Esophagus squamous epithelium (tissue), 5 donors: ENCODE results near the gene IPO11. TPM values are rescaled to one million over a fixed set of nuclear protein-coding genes. Genes with fewer than 3 reads are reported as not detected.
"Not testable (repeated sequence)": the region's sequence is repeated elsewhere in the genome, so short reads cannot be mapped to it uniquely, and the experiment has no call there.

Experiments used
- DNase-seq: peaks from one replicate; lab custom pipeline; 2025; lab: John Stamatoyannopoulos, UW
- H3K27ac ChIP-seq, 4 donors: fragments of 200-600 bp; sonication (generic); one replicate each; pipeline ENCODE4 v1.5.1; 2016 to 2019; ENCODE audit warnings: mild to moderate bottlenecking in 1 of 4
- H3K27me3 ChIP-seq, 4 donors: fragments of 200-600 bp; sonication (generic); 1 replicate in 3 of 4; 2 replicates in 1 of 4; pipeline versions ENCODE4 v1.5.1 to v1.6.0; 2017 to 2021; ENCODE audit warnings: antibody characterized with exemption in 1 of 4
- H3K36me3 ChIP-seq, 3 donors: fragments of 200-600 bp; sonication (generic); one replicate each; pipeline ENCODE4 v1.5.1; 2016 to 2019
- H3K4me1 ChIP-seq, 3 donors: fragments of 200-600 bp; sonication (generic); one replicate each; pipeline ENCODE4 v1.5.1; 2017 to 2019
- H3K4me3 ChIP-seq, 4 donors: fragments of 200-600 bp; sonication (generic); 1 replicate in 3 of 4; 2 replicates in 1 of 4; pipeline ENCODE4 v1.5.1; 2016 to 2019; ENCODE audit warnings: mild to moderate bottlenecking in 2 of 4, moderate library complexity in 1 of 4
- H3K9me3 ChIP-seq, 3 donors: fragments of 200-600 bp; sonication (generic); one replicate each; pipeline ENCODE4 v1.5.1; 2016 to 2019
- POLR2A ChIP-seq, 4 donors: fragments of 450-650 bp; IDR thresholded peaks; one replicate each; pipeline ENCODE4 v1.6.1; 2017; ENCODE audit warnings: antibody characterized with exemption in 4 of 4, mild to moderate bottlenecking in 4 of 4, moderate library complexity in 3 of 4
- WGBS, 2 donors: methylation state at CpG; one replicate each; pipeline ENCODE4 v1.1.5; 2018; 5-methylcytosine and 5-hydroxymethylcytosine counted together
- intact Hi-C: fragments of 100-400 bp; cut with DNase I; formaldehyde crosslinking; loops from one replicate; pipeline ENCODE4 v1.15.0; 2022
- total RNA-seq, 4 donors: library from RNA; depleted of rRNA; stranded (reverse); fragments of >200 nt; gene quantifications; one replicate each; pipeline ENCODE4 v1.1.0, GENCODE V29; 2016
- TF ChIP-seq, protein P1 (sequence below), 6 experiments: fragments of 450-650 bp in 4 of 6; fragments of 200-600 bp in 2 of 6; sonication (generic) in 2 of 6; IDR thresholded peaks; one replicate each; pipeline ENCODE4 v1.5.1; 2016 to 2019; ENCODE audit warnings: antibody characterized with exemption in 6 of 6, mild to moderate bottlenecking in 4 of 6, moderate library complexity in 4 of 6
- donor health status: DM: yes; HTN: yes; CAD: no.

IPO11 gene
- total RNA-seq, 4 donors from 2014 or later: 8.8 to 29.0 (median 20.3) TPM

DNA sequence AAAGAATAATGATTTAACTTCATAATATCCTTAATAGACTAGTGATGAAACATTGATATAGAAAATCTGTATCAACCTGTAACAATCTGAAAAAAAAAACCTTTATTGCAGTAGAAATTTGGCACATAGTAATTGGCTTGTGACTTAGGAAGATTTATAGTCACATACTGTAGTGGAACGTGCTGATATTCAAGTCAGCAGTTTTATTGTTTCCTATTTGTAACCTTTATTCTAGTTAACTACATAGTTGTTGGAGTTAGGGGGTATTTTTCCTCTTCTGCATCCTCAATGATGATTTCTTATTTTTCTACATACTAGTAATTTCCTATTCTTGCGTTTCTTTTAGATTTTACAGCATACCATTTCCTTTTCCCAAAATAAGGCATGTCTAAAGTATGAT, 151.5 kb downstream of the IPO11 start:
- Histone ChIP-seq H3K4me1 (no peaks in the 10 kb centered on the region), H3K27ac (no peak overlapping the region), H3K9me3 (peaks cover 0 to 9% (median 0%) of the 10 kb centered on the region in 3 donors), H3K36me3 (peaks cover 0 to 69% (median 4%) of the 10 kb centered on the region in 3 donors), H3K27me3 (no peaks in the 10 kb centered on the region), H3K4me3 (no peak overlapping the region)
- no peak for DNase-seq
- TF ChIP-seq, protein P1, sequence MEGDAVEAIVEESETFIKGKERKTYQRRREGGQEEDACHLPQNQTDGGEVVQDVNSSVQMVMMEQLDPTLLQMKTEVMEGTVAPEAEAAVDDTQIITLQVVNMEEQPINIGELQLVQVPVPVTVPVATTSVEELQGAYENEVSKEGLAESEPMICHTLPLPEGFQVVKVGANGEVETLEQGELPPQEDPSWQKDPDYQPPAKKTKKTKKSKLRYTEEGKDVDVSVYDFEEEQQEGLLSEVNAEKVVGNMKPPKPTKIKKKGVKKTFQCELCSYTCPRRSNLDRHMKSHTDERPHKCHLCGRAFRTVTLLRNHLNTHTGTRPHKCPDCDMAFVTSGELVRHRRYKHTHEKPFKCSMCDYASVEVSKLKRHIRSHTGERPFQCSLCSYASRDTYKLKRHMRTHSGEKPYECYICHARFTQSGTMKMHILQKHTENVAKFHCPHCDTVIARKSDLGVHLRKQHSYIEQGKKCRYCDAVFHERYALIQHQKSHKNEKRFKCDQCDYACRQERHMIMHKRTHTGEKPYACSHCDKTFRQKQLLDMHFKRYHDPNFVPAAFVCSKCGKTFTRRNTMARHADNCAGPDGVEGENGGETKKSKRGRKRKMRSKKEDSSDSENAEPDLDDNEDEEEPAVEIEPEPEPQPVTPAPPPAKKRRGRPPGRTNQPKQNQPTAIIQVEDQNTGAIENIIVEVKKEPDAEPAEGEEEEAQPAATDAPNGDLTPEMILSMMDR (IDR thresholded peaks at IDR 0.05): no peak
- TF ChIP-seq POLR2A (IDR thresholded peaks at IDR 0.05): no peak
- 57% methylated on average over 2 of the region's 2 CpGs for WGBS, 2 donors
- intact Hi-C loops: no loop called here

DNA sequence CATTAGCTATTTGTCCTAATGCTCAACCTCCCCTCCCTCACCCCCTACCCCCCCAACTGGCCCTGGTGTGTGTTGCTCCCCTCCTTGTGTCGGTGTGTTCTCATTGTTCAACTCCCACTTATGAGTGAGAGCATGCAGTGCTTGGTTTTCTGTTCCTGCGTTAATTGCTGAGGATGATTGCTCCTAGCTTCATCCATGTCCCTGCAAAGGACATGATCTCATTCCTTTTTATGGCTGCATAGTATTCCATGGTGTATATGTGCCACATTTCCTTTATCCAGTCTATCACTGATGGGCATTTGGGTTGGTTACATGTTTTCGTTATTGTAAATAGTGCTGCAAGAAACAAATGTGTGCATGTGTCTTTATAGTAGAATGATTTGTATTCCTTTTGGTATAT, 153.2 kb downstream of the IPO11 start:
- H3K4me3 ChIP-seq, H3K27me3 ChIP-seq, H3K4me1 ChIP-seq, DNase-seq, intact Hi-C loops, H3K9me3 ChIP-seq, H3K27ac ChIP-seq: not testable (repeated sequence)
- H3K36me3 ChIP-seq: peaks cover 0 to 53% (median 4%) of the 10 kb centered on the region in 3 donors
- 60 to 67% methylated on average over 3 of the region's 3 CpGs for WGBS, 2 donors

DNA sequence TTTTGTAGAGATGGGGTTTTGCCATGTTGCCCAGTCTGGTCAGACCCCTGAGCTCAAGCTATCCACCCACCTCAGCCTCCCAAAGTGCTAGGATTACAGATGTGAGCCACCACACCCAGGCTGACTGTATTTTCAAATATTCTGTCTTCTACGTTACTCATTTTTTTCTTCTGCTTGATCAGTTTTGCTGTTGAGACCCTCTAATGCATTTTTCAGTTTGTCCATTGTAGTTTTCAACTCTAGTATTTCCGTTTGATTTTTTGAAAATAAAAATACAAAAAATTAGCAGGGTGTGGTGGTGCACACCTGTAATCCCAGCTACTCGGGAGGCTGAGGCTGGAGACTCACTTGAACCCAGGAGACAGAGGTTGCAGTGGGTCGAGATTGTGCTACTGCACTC, 155.6 kb downstream of the IPO11 start:
- H3K4me3 ChIP-seq: no peak overlapping the region
- peaks cover 0 to 9% (median 0%) of the 10 kb centered on the region in 3 donors for H3K9me3 ChIP-seq
- peaks cover 0 to 36% (median 4%) of the 10 kb centered on the region in 3 donors for H3K36me3 ChIP-seq
- no peak for DNase-seq
- H3K27me3 ChIP-seq: no peaks in the 10 kb centered on the region
- no peaks in the 10 kb centered on the region for H3K4me1 ChIP-seq
- TF ChIP-seq, protein P1 (IDR thresholded peaks at IDR 0.05): no peak
- TF ChIP-seq POLR2A (IDR thresholded peaks at IDR 0.05): no peak
- WGBS, 2 donors: 92 to 96% methylated on average over 3 to 4 of the region's 4 CpGs
- intact Hi-C loops: no loop called here
- no peak overlapping the region for H3K27ac ChIP-seq

DNA sequence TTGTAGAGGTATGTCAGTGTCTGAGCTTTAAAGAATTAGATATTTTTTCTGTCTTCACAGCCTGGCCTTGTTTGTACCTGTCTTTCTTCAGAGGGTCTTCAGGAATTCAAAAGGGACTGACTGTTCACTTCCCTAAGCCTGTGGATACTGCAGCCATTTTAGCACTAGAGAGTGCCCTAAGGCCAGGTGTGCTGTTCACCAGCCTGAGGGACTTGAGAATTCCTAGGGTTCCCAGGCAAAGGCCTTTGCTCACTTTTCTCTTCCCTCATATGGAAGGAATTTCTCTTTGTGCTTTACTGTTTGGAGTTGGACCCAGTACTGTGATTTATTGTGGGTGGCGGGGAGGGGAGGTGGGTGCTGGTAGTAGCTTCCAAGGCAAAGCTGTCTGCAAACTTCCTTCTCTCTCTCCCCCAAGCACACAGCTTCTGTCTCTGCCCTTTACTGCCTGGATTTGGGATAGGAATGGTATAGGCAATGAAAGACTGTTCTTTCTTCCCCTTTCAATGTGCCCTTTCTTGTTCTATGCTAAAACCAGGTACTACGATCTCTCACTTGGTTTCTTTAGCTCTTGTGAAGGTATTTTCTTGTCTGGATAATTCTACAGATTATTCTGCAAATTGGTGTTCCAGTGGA, 156.4 kb downstream of the IPO11 start:
- Histone ChIP-seq H3K9me3 (peaks cover 0 to 9% (median 0%) of the 10 kb centered on the region in 3 donors), H3K27ac (no peak overlapping the region), H3K27me3 (no peaks in the 10 kb centered on the region), H3K36me3 (peaks cover 0 to 36% (median 4%) of the 10 kb centered on the region in 3 donors), H3K4me1 (no peaks in the 10 kb centered on the region), H3K4me3 (no peak overlapping the region)
- no peak for DNase-seq
- WGBS, 2 donors: 85 to 93% methylated on average over 2 of the region's 2 CpGs
- TF ChIP-seq, protein P1 (IDR thresholded peaks at IDR 0.05): no peak
- no peak for TF ChIP-seq POLR2A (IDR thresholded peaks at IDR 0.05)
- intact Hi-C loops: no loop called here

DNA sequence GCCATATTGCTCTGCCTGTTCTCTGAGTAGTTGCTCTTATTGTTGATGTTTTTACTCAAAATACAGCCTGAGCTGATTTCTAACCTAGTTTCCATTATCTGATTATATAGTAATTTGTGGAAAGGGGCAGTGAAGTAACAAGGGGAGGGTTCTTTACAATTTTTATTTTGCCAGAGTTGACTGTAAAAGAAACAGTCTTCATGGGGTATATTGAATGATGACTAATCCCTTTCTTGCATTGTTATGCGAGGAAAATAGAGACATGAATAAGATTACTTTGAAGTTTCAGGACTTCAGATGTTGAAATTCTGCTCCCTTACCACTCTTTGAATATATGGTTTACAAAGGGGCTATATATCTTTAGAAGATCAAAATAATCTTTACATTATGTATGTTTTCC, 156.9 kb downstream of the IPO11 start:
- no peak overlapping the region for H3K27ac ChIP-seq
- H3K36me3 ChIP-seq: peaks cover 0 to 36% (median 4%) of the 10 kb centered on the region in 3 donors
- H3K4me3 ChIP-seq: no peak overlapping the region
- no peak for DNase-seq
- 15 to 21% methylated on average over 1 of the region's 1 CpG for WGBS, 2 donors
- H3K9me3 ChIP-seq: peaks cover 0 to 9% (median 0%) of the 10 kb centered on the region in 3 donors
- intact Hi-C loops: no loop called here
- TF ChIP-seq, protein P1 (IDR thresholded peaks at IDR 0.05): no peak
- TF ChIP-seq POLR2A (IDR thresholded peaks at IDR 0.05): no peak
- no peaks in the 10 kb centered on the region for H3K4me1 ChIP-seq
- H3K27me3 ChIP-seq: no peaks in the 10 kb centered on the region
